A549 (cell line): ENCODE measurements around the gene MID1IP1. TPM values are rescaled to one million over a fixed set of nuclear protein-coding genes. Genes with fewer than 3 reads are reported as not detected.

Experiments used
- ATAC-seq, 2 experiments: fragments of 200-7000 bp in 1 of 2; fragments of >200 bp in 1 of 2; cut with Nextera tagmentation in 1 of 2; cut with Tn5 transposase in 1 of 2; 3 replicates each; pipeline versions ENCODE4 v1.8.0 to v1.9.1; 2018 to 2020; ENCODE audit warnings: mild to moderate bottlenecking in 1 of 2, moderate library complexity in 1 of 2
- CTCF ChIA-PET: fragments of 300-600 bp; sonication (Branson Sonifier 250); formaldehyde crosslinking; extraction: SDS; loops from one replicate; lab custom pipeline; 2021; ENCODE audit warnings: antibody characterized with exemption, inconsistent platforms; lab: Yijun Ruan, JAX
- POLR2A ChIA-PET: fragments of 350-600 bp; formaldehyde crosslinking; extraction: SDS; loops from one replicate; lab custom pipeline; 2021; ENCODE audit warnings: antibody characterized with exemption, inconsistent platforms; lab: Yijun Ruan, JAX
- DNase-seq, 2 experiments: peaks; one replicate each; pipeline versions ENCODE4 v3.0.0 to v3.0.0-alpha.2; 2011 to 2016; ENCODE audit warnings: low read depth in 1 of 2, low spot score in 1 of 2
- FAIRE-seq: peaks from 2 replicates; lab custom pipeline; 2011; peaks lifted over from hg19 to GRCh38; lab: Jason Lieb, UNC
- H3K27ac ChIP-seq, 2 experiments: fragments of >200 bp; sonication (Bioruptor Twin); formaldehyde crosslinking; 3 replicates each; pipeline ENCODE4 v1.5.1; 2016 to 2017
- H3K4me1 ChIP-seq: fragments of >200 bp; sonication (Bioruptor Twin); formaldehyde crosslinking; 3 replicates; pipeline ENCODE4 v1.6.1; 2016
- H3K4me2 ChIP-seq: fragments of >200 bp; sonication (Bioruptor Twin); formaldehyde crosslinking; 3 replicates; pipeline ENCODE4 v1.6.1; 2016
- H3K4me3 ChIP-seq: fragments of >200 bp; sonication (Bioruptor Twin); formaldehyde crosslinking; 3 replicates; pipeline ENCODE4 v1.5.1; 2016
- H3K9me3 ChIP-seq: fragments of >200 bp; sonication (Bioruptor Twin); formaldehyde crosslinking; 3 replicates; pipeline ENCODE4 v1.6.1; 2016
- BHLHE40 ChIP-seq: IDR thresholded peaks from 2 replicates; pipeline ENCODE4 v1.6.1; 2012; ENCODE audit warnings: low read depth, low read length, inconsistent platforms
- CBX2 ChIP-seq: fragments of 200-600 bp; sonication (generic); IDR thresholded peaks from 2 replicates; pipeline ENCODE4 v1.6.1; 2016; ENCODE audit warnings: low read depth, mild to moderate bottlenecking, borderline replicate concordance
- CBX8 ChIP-seq: fragments of 200-600 bp; sonication (generic); IDR thresholded peaks from 2 replicates; pipeline ENCODE4 v1.6.1; 2016
- CEBPB ChIP-seq, 2 experiments: fragments of >200 bp in 1 of 2; sonication (Bioruptor Twin) in 1 of 2; formaldehyde crosslinking in 1 of 2; IDR thresholded peaks; 2 replicates each; pipeline ENCODE4 v1.6.1; 2012 to 2016
- CHD2 ChIP-seq: fragments of 150-350 bp; IDR thresholded peaks from 2 replicates; pipeline ENCODE4 v1.6.1; 2014; ENCODE audit warnings: low read length; ENCODE audit not compliant: partially characterized antibody
- E2F6 ChIP-seq: IDR thresholded peaks from 2 replicates; pipeline ENCODE4 v1.6.1; 2012; ENCODE audit warnings: low read depth, borderline replicate concordance
- EHMT2 ChIP-seq: fragments of 200-600 bp; sonication (generic); IDR thresholded peaks from 2 replicates; pipeline ENCODE4 v1.6.1; 2016; ENCODE audit warnings: antibody characterized with exemption, low read depth, mild to moderate bottlenecking, moderate library complexity
- ELK1 ChIP-seq: fragments of 150-350 bp; IDR thresholded peaks from 2 replicates; pipeline ENCODE4 v1.6.1; 2014; ENCODE audit warnings: low read depth, mild to moderate bottlenecking, low read length
- EP300 ChIP-seq, 2 experiments: fragments of >200 bp; sonication (Bioruptor Twin); formaldehyde crosslinking; IDR thresholded peaks; 2 replicates in 1 of 2; 3 replicates in 1 of 2; pipeline ENCODE4 v1.6.1; 2016 to 2017
- ESRRA ChIP-seq: fragments of 150-350 bp; IDR thresholded peaks from 2 replicates; pipeline ENCODE4 v1.6.1; 2014; ENCODE audit warnings: mild to moderate bottlenecking, low read length, borderline replicate concordance
- FOSB ChIP-seq: fragments of 250-450 bp; sonication (Bioruptor Pico); IDR thresholded peaks from 2 replicates; pipeline ENCODE4 v1.5.0; 2020; ENCODE audit warnings: mild to moderate bottlenecking, moderate library complexity
- FOSL2 ChIP-seq, 2 experiments: fragments of 450-650 bp in 1 of 2; fragments of >200 bp in 1 of 2; sonication (Bioruptor Twin) in 1 of 2; formaldehyde crosslinking; IDR thresholded peaks; 2 replicates each; pipeline versions ENCODE4 v1.5.0 to v1.6.1; 2016 to 2020; ENCODE audit warnings: mild to moderate bottlenecking in 1 of 2, moderate library complexity in 1 of 2
- FOXS1 ChIP-seq: fragments of 250-450 bp; sonication (Bioruptor Pico); IDR thresholded peaks from 2 replicates; pipeline ENCODE4 v1.5.0; 2020; ENCODE audit warnings: mild to moderate bottlenecking, moderate library complexity
- HES2 ChIP-seq: fragments of >200 bp; sonication (Bioruptor Twin); formaldehyde crosslinking; IDR thresholded peaks from 2 replicates; pipeline ENCODE4 v1.6.1; 2016
- HEYL ChIP-seq: fragments of 250-450 bp; sonication (Bioruptor Pico); IDR thresholded peaks from 2 replicates; pipeline ENCODE4 v1.8.0; 2021; ENCODE audit warnings: mild to moderate bottlenecking, moderate library complexity
- HOXA7 ChIP-seq: fragments of 250-450 bp; sonication (Bioruptor Pico); IDR thresholded peaks from 2 replicates; pipeline ENCODE4 v1.5.0; 2020; ENCODE audit warnings: mild to moderate bottlenecking, moderate library complexity
- HOXB13 ChIP-seq: fragments of 250-450 bp; sonication (Bioruptor Pico); IDR thresholded peaks from 2 replicates; pipeline ENCODE4 v1.5.0; 2020; ENCODE audit warnings: low read depth, mild to moderate bottlenecking, moderate library complexity
- KDM5A ChIP-seq: fragments of 200-600 bp; sonication (generic); IDR thresholded peaks from 2 replicates; pipeline ENCODE4 v1.6.1; 2016; ENCODE audit warnings: antibody characterized with exemption, mild to moderate bottlenecking
- MAFK ChIP-seq: fragments of 450-650 bp; IDR thresholded peaks from 2 replicates; pipeline ENCODE4 v1.6.1; 2014; ENCODE audit not compliant: partially characterized antibody
- MAZ ChIP-seq: fragments of 150-350 bp; IDR thresholded peaks from 2 replicates; pipeline ENCODE4 v1.6.1; 2014; ENCODE audit warnings: antibody characterized with exemption, low read depth, low read length, borderline replicate concordance
- MYC ChIP-seq: IDR thresholded peaks from 2 replicates; pipeline ENCODE4 v1.6.1; 2012; ENCODE audit warnings: mild to moderate bottlenecking, inconsistent platforms, low read length, improper control_type of control experiment, borderline replicate concordance
- PHF8 ChIP-seq: fragments of 200-600 bp; sonication (generic); IDR thresholded peaks from 2 replicates; pipeline ENCODE4 v1.6.1; 2016; ENCODE audit warnings: low read depth, mild to moderate bottlenecking, antibody characterized with exemption, moderate library complexity, borderline replicate concordance
- RAD21 ChIP-seq, 2 experiments: fragments of >200 bp in 1 of 2; sonication (Bioruptor Twin) in 1 of 2; formaldehyde crosslinking in 1 of 2; IDR thresholded peaks in 1 of 2; conservative IDR thresholded peaks in 1 of 2; 2 replicates in 1 of 2; 3 replicates in 1 of 2; pipeline ENCODE4 v1.6.1; 2012 to 2018; ENCODE audit warnings: inconsistent platforms in 1 of 2
- REST ChIP-seq: fragments of 200-600 bp; sonication (generic); IDR thresholded peaks from 2 replicates; pipeline ENCODE4 v1.6.1; 2016; ENCODE audit warnings: antibody characterized with exemption, mild to moderate bottlenecking, moderate library complexity
- SREBF2 ChIP-seq: fragments of 450-650 bp; IDR thresholded peaks from 2 replicates; pipeline ENCODE4 v1.6.1; 2014; ENCODE audit warnings: mild to moderate bottlenecking, moderate library complexity
- TFCP2L1 ChIP-seq: fragments of 250-450 bp; sonication (Bioruptor Pico); IDR thresholded peaks from 2 replicates; pipeline ENCODE4 v1.5.0; 2021; ENCODE audit warnings: mild to moderate bottlenecking
- TP53 ChIP-seq: fragments of 250-450 bp; sonication (Bioruptor Pico); IDR thresholded peaks from 2 replicates; pipeline ENCODE4 v1.5.0; 2021; ENCODE audit warnings: mild to moderate bottlenecking, moderate library complexity
- USF2 ChIP-seq: fragments of 450-650 bp; IDR thresholded peaks from 2 replicates; pipeline ENCODE4 v1.6.1; 2014; ENCODE audit warnings: antibody characterized with exemption
- ZFP36 ChIP-seq: fragments of 450-650 bp; IDR thresholded peaks from 2 replicates; pipeline ENCODE4 v1.6.1; 2014; ENCODE audit warnings: borderline replicate concordance; ENCODE audit not compliant: partially characterized antibody
- ZNF302 ChIP-seq: fragments of 250-450 bp; sonication (Bioruptor Pico); IDR thresholded peaks from 2 replicates; pipeline ENCODE4 v1.9.0; 2021; ENCODE audit warnings: inconsistent platforms, mild to moderate bottlenecking, moderate library complexity
- ZSCAN20 ChIP-seq: fragments of 250-450 bp; sonication (Bioruptor Pico); IDR thresholded peaks from 2 replicates; pipeline ENCODE4 v1.8.0; 2022; ENCODE audit warnings: mild to moderate bottlenecking, moderate library complexity
- WGBS: methylation state at CpG from one replicate; pipeline ENCODE4 v1.1.6; 2017; ENCODE audit errors: missing lambda C conversion rate; 5-methylcytosine and 5-hydroxymethylcytosine counted together
- polyA plus RNA-seq, 4 experiments: library from polyadenylated mRNA; depleted of rRNA in 3 of 4; stranded (reverse); fragments of >200 nt; fragmentation: RNase III in 1 of 4; extraction: RNeasy Plus Mini Kit Qiagen cat#74134 plus additional on column Dnase treatment in 1 of 4; gene quantifications; 2 replicates in 3 of 4; 3 replicates in 1 of 4; pipeline ENCODE4 v1.2.3, GENCODE V29; 2011 to 2017

The MID1IP1 gene
- polyA plus RNA-seq, 2 of the 4 experiments (the other 2 are of a cell fraction) = 40.1 to 56.5 TPM

GRCh38 chrX:38811515-38812243 is 10.4 kb downstream of the MID1IP1 start:
- FAIRE-seq (peak; percentile 99), DNase-seq (no peak), ATAC-seq (no peak)
- TF ChIP-seq SREBF2 (no peak), EHMT2 (no peak), FOSL2 (IDR thresholded peaks at IDR 0.05) (no peak), FOSL2 (CRISPR knock-in tag; IDR thresholded peaks at IDR 0.05) (no peak), FOSB (no peak), HOXB13 (CRISPR knock-in tag) (no peak), E2F6 (no peak), HEYL (CRISPR knock-in tag) (no peak), MYC (no peak), RAD21 (conservative IDR thresholded peaks at IDR 0.05 in 1 of 2, IDR thresholded peaks at IDR 0.05 in 1 of 2) (no peak), FOXS1 (CRISPR knock-in tag) (no peak), ZNF302 (no peak), ZSCAN20 (CRISPR knock-in tag) (no peak), KDM5A (no peak), REST (no peak), ZFP36 (no peak), MAFK (no peak)
- Histone ChIP-seq H3K9me3 (no peaks in the 10 kb centered on the region), H3K27ac (no peak overlapping the region), H3K4me3 (no peak overlapping the region), H3K4me2 (no peak overlapping the region), H3K4me1 (peaks cover 19% of the 10 kb centered on the region)
- CTCF ChIA-PET = no interaction called here
- WGBS = 84% methylated on average over 3 of the region's 3 CpGs
- POLR2A ChIA-PET = no interaction called here

GRCh38 chrX:38816155-38816554 is 14.9 kb downstream of the MID1IP1 start:
- DNase-seq (no peak), ATAC-seq (no peak), FAIRE-seq (peak; percentile 43)
- ChIA-PET POLR2A (no interaction called here), CTCF (interaction anchor here (1.0 kb wide), 1 partner anchor 18 kb away, joined by 3 read pairs; no protein-coding TSS in a partner anchor)
- no peak overlapping the region for H3K4me3 ChIP-seq
- TF ChIP-seq TP53 (CRISPR knock-in tag) = no peak
- no peak for TF ChIP-seq HOXA7
- TF ChIP-seq PHF8 = no peak
- no peak for TF ChIP-seq CHD2
- TF ChIP-seq CEBPB (IDR thresholded peaks at IDR 0.05) = no peak
- TF ChIP-seq EP300 (IDR thresholded peaks at IDR 0.05) = no peak
- no peak for TF ChIP-seq TFCP2L1 (CRISPR knock-in tag)
- TF ChIP-seq FOSB = no peak
- no peak for TF ChIP-seq USF2
- no peak for TF ChIP-seq HES2
- no peak for TF ChIP-seq ZFP36
- no peak for TF ChIP-seq SREBF2
- no peak for TF ChIP-seq ESRRA
- no peak for TF ChIP-seq CBX8
- no peak for TF ChIP-seq BHLHE40
- no peak for TF ChIP-seq CBX2
- TF ChIP-seq ELK1 = no peak
- no peak for TF ChIP-seq MAZ
- H3K4me2 ChIP-seq = no peak overlapping the region
- H3K27ac ChIP-seq = no peak overlapping the region
- 73% methylated on average over 3 of the region's 3 CpGs for WGBS
- H3K4me1 ChIP-seq = peaks cover 12% of the 10 kb centered on the region
- no peaks in the 10 kb centered on the region for H3K9me3 ChIP-seq
